NCI-H2196 (cell line): ENCODE measurements around the gene CNTNAP5.

ENCODE experiments used
- DNase-seq: peaks from one replicate; lab custom pipeline; 2025; ENCODE audit not compliant: unreplicated experiment; lab: John Stamatoyannopoulos, UW

The CNTNAP5 gene

GRCh38 chr2:124602759-124603158, 577.7 kb downstream of the CNTNAP5 start:
- no peak for DNase-seq

GRCh38 chr2:124604940-124605339, 579.9 kb downstream of the CNTNAP5 start:
- no peak for DNase-seq

GRCh38 chr2:124607679-124608078, 582.6 kb downstream of the CNTNAP5 start:
- DNase-seq, result no peak

DNA sequence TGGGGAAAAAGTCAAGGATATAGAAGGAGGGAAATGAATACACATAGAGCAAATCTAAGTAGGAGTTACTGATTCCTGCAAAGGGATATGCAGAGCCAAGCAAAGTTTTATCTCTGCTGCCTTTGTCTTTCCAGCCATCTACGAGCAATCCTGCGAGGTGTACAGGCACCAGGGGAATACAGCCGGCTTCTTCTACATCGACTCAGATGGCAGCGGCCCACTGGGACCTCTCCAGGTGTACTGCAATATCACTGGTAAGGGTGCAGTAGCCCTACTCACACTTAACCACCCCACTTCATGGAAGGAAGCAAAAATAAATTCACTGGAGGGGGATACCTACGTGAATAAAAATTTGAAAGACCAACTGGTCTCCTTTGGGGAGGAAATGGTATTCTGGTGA, 584.6 kb downstream of the CNTNAP5 start:
- no peak for DNase-seq

GRCh38 chr2:124610141-124610540, 585.1 kb downstream of the CNTNAP5 start:
- no peak for DNase-seq

GRCh38 chr2:124610866-124611265, 585.8 kb downstream of the CNTNAP5 start:
- no peak for DNase-seq

DNA sequence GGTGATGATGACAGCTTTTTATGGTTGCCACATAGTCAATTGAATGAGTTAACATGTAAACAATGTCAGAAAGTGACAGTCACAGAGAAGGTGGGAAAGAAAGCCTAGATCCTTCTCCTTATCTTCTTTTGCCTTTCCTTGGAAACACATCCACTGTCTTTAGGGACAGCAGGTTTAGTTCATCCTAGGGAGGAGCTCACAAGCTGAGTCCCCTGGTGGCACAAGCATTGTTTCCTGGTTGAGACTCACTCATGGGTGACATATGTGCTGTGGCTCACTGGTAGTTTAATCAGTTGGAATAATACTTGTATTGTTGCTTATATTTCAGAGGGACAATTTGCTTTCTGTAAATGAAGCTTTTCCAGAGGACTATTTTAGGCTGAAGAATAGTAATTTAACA, 598.5 kb downstream of the CNTNAP5 start:
- DNase-seq, result no peak

GRCh38 chr2:124625561-124625960, 600.5 kb downstream of the CNTNAP5 start:
- no peak for DNase-seq

DNA sequence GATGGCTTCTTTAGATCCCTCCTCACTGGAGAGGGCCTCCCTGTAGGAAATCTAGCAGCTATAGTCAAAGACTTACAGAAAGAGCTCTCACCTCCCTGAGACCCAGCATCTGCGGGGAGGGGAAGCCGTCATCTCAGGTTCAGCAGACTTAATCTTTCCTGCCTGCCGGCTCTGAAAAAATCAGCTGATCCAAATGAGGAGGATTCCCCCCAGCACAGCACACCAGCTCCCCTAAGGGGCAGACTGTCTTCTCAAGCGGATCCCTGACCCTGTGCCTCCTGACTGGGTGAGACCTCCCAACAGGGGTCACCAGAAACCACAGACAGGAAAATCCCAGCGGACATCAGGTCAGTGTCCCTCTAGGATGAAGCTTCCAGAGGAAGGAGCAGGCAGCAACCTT, 601.9 kb downstream of the CNTNAP5 start:
- no peak for DNase-seq

DNA sequence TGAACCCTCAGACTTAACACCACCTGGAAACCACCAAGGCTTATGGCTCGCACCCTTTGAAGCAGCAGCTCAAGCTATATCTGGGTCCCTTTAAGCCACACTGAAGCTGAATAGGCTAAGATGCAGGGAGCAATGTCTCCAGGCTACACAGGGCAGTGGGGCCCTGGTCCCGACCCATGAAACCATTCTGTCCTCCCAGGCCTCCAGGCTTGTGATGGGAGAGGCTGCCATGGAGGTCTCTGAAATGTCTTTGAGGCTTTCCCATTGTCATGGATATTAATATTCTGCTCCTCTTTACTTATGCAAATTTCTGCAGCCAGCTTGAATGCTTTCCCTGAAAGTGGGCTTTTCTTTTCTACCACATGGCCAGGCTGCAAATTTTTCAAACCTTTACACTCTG, 608.7 kb downstream of the CNTNAP5 start:
- no peak for DNase-seq

GRCh38 chr2:124639524-124639923, 614.4 kb downstream of the CNTNAP5 start:
- DNase-seq, result no peak

- no peak for DNase-seq
Observed at GRCh38 chr2:124640221-124640750, 615.2 kb downstream of the CNTNAP5 start.

DNA sequence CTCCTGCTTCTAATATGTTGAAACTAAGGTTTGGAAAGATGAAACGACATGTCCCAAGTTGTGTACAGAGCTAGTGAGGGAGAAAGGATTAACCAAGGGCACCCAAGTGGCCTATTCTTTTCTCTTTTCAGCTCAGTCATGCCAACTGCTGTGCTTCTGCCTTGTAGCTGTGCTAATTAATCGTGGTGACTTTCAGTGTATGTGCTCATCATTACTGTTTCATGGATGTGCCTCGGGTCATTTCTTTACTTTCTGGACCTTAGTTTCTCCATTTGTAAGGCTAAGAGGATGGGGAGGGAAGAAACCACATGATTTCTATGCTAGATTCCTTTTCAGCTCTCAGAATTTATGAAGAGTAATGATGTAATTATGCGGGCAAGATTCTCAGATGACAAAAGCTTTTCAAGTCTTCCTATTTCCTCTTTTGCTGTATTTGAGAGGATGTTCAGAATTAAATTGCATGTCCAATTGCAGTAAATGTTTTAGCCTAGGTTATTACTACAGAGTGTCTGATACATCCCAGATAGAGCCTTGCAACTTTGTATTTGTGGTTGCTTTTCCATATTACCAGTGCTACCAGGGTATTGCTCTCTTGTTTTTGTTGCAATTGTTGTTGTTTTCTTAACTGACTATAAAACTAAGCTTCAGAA, 621.2 kb downstream of the CNTNAP5 start:
- no peak for DNase-seq

GRCh38 chr2:124647245-124647644, 622.2 kb downstream of the CNTNAP5 start:
- no peak for DNase-seq

GRCh38 chr2:124647663-124648062, 622.6 kb downstream of the CNTNAP5 start:
- no peak for DNase-seq

GRCh38 chr2:124649001-124649400, 623.9 kb downstream of the CNTNAP5 start:
- no peak for DNase-seq

- DNase-seq, result no peak
Observed at GRCh38 chr2:124652099-124652498, 627.0 kb downstream of the CNTNAP5 start.

DNA sequence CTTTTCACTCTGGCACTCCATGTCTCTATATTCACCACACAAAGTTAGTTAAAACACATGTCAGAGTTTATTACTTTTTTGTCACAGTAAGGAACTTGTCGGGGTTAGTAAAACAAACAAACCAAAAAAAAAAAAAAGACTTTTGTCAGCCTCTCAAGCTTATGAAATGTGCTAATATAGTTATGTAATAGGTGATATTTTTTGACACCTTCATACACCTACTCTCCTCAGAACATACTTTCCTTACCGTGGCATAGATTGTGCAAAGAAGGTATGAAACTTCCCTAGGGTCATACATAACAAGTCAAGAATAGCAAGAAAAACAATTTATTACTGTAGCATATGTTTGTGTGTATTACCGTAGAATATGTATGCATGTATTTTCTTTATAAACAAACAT, 633.3 kb downstream of the CNTNAP5 start:
- no peak for DNase-seq

DNA sequence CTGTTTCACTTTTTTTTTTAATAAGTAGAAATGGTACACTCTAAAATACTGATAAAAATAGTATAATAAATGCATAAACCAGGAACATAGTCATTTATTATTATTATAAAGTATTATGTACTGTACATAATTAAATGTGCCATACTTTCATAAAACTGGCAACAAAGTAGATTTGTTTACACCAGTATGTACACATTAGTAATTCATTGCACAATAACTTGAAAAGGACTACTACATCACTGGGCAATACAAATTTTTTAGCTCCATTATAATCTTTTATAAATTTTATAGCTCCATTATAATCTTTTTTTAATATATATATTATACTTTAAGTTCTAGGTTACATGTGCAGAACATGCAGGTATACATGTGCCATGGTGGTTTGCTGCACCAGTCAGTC, 636.5 kb downstream of the CNTNAP5 start:
- no peak for DNase-seq

GRCh38 chr2:124662946-124663644, 638.0 kb downstream of the CNTNAP5 start:
- no peak for DNase-seq

- no peak for DNase-seq
Observed at GRCh38 chr2:124663645-124663997, 638.5 kb downstream of the CNTNAP5 start.

GRCh38 chr2:124664363-124664762, 639.3 kb downstream of the CNTNAP5 start:
- no peak for DNase-seq

GRCh38 chr2:124666976-124667375, 641.9 kb downstream of the CNTNAP5 start:
- no peak for DNase-seq
